Activated T-helper 9 cell treated with anti-CD3 and anti-CD28 coated beads, Interleukin-2, amount 50 U/mL, for 16 hours (primary cell): ENCODE measurements around the gene ADCY10.
"Not testable (repeated sequence)": the region's sequence is repeated elsewhere in the genome, so short reads cannot be mapped to it uniquely, and the experiment has no call there.

Source experiments
- DNase-seq: peaks from one replicate; pipeline ENCODE4 v3.0.0-alpha.2; 2020; ENCODE audit warnings: low read depth

ADCY10 gene

GRCh38 chr1:167881069-167881468, 32.9 kb downstream of the ADCY10 start:
- no peak for DNase-seq

- no peak for DNase-seq
Observed at GRCh38 chr1:167880580-167881021, 33.3 kb downstream of the ADCY10 start.

GRCh38 chr1:167879508-167879907, 34.4 kb downstream of the ADCY10 start:
- DNase-seq = no peak

GRCh38 chr1:167878372-167879160, 35.4 kb downstream of the ADCY10 start:
- DNase-seq = no peak

GRCh38 chr1:167876597-167877175, 37.2 kb downstream of the ADCY10 start:
- no peak for DNase-seq

- DNase-seq = no peak
Observed at GRCh38 chr1:167871331-167871730, 42.6 kb downstream of the ADCY10 start.

- not testable (repeated sequence) for DNase-seq
Observed at GRCh38 chr1:167869157-167870001, 44.6 kb downstream of the ADCY10 start.

GRCh38 chr1:167866739-167867414, 47.1 kb downstream of the ADCY10 start:
- not testable (repeated sequence) for DNase-seq

- DNase-seq = not testable (repeated sequence)
Observed at GRCh38 chr1:167866326-167866725, 47.6 kb downstream of the ADCY10 start.

- DNase-seq = not testable (repeated sequence)
Observed at GRCh38 chr1:167865804-167866308, 48.1 kb downstream of the ADCY10 start.

GRCh38 chr1:167865193-167865592, 48.7 kb downstream of the ADCY10 start:
- not testable (repeated sequence) for DNase-seq

- no peak for DNase-seq
Observed at GRCh38 chr1:167864392-167865032, 49.4 kb downstream of the ADCY10 start.

GRCh38 chr1:167863921-167864279, 50.0 kb downstream of the ADCY10 start:
- no peak for DNase-seq

GRCh38 chr1:167863191-167863920, 50.6 kb downstream of the ADCY10 start:
- DNase-seq = not testable (repeated sequence)

- DNase-seq = no peak
Observed at GRCh38 chr1:167862432-167863076, 51.4 kb downstream of the ADCY10 start.

GRCh38 chr1:167861664-167862381, 52.1 kb downstream of the ADCY10 start:
- no peak for DNase-seq

GRCh38 chr1:167860231-167860923, 53.6 kb downstream of the ADCY10 start:
- DNase-seq = no peak

GRCh38 chr1:167856711-167857418, 57.1 kb downstream of the ADCY10 start:
- DNase-seq = no peak
